Keratinocyte (primary cell): ENCODE data around the gene KEL. TPM values are rescaled to one million over a fixed set of nuclear protein-coding genes. Genes with fewer than 3 reads are reported as not detected.

Experiments
- DNase-seq: peaks from one replicate; pipeline ENCODE4 v3.0.0-alpha.2; 2011; ENCODE audit warnings: low read depth, missing footprints, low spot score
- FAIRE-seq: peaks from 2 replicates; lab custom pipeline; 2011; peaks lifted over from hg19 to GRCh38; lab: Jason Lieb, UNC
- H2AFZ ChIP-seq: 2 replicates; pipeline ENCODE4 v1.6.0; 2012; ENCODE audit warnings: low read length, control low read depth, inconsistent platforms; ENCODE audit not compliant: control insufficient read depth
- H3K27ac ChIP-seq: 2 replicates; pipeline ENCODE4 v1.5.1; 2011; ENCODE audit warnings: low read length; ENCODE audit not compliant: control insufficient read depth, insufficient read depth
- H3K27me3 ChIP-seq: 3 replicates; pipeline ENCODE4 v1.6.0; 2011; ENCODE audit warnings: low read length; ENCODE audit not compliant: control insufficient read depth, insufficient read depth; ENCODE audit errors: extremely low read depth
- H3K36me3 ChIP-seq, 2 experiments: 2 replicates in 1 of 2; 3 replicates in 1 of 2; pipeline ENCODE4 v1.5.1; 2011; ENCODE audit warnings: low read length in 2 of 2, mild to moderate bottlenecking in 1 of 2; ENCODE audit not compliant: control insufficient read depth in 2 of 2, insufficient read depth in 2 of 2; ENCODE audit errors: extremely low read depth in 1 of 2
- H3K4me1 ChIP-seq: 3 replicates; pipeline ENCODE4 v1.5.1; 2011; ENCODE audit warnings: low read length; ENCODE audit not compliant: control insufficient read depth, insufficient read depth; ENCODE audit errors: extremely low read depth
- H3K4me2 ChIP-seq: 3 replicates; pipeline ENCODE4 v1.6.0; 2011; ENCODE audit warnings: low read depth, low read length; ENCODE audit not compliant: control insufficient read depth, insufficient read depth; ENCODE audit errors: extremely low read depth
- H3K4me3 ChIP-seq, 3 experiments: fragments of 200-600 bp in 1 of 3; sonication (generic) in 1 of 3; 2 replicates in 2 of 3; 3 replicates in 1 of 3; pipeline ENCODE4 v1.5.1; 2011 to 2016; ENCODE audit warnings: low read length in 3 of 3, mild to moderate bottlenecking in 3 of 3, control low read depth in 2 of 3, inconsistent platforms in 1 of 3, low read depth in 1 of 3, mixed read lengths in 1 of 3, mixed run types in 1 of 3, moderate library complexity in 1 of 3; ENCODE audit not compliant: control insufficient read depth in 2 of 3, insufficient read depth in 2 of 3; ENCODE audit errors: extremely low read depth in 1 of 3
- H3K79me2 ChIP-seq: 2 replicates; pipeline ENCODE4 v1.6.0; 2012; ENCODE audit warnings: low read length; ENCODE audit not compliant: control insufficient read depth, insufficient read depth
- H3K9ac ChIP-seq: 3 replicates; pipeline ENCODE4 v1.6.0; 2011; ENCODE audit warnings: low read length; ENCODE audit not compliant: control insufficient read depth, insufficient read depth; ENCODE audit errors: extremely low read depth
- H3K9me1 ChIP-seq: 3 replicates; pipeline ENCODE4 v1.6.0; 2011; ENCODE audit warnings: low read length; ENCODE audit not compliant: control insufficient read depth, insufficient read depth; ENCODE audit errors: extremely low read depth
- H3K9me3 ChIP-seq: 2 replicates; pipeline ENCODE4 v1.5.1; 2012; ENCODE audit warnings: low read depth, low read length; ENCODE audit not compliant: control insufficient read depth
- H4K20me1 ChIP-seq: 3 replicates; pipeline ENCODE4 v1.6.0; 2011; ENCODE audit warnings: low read length; ENCODE audit not compliant: control insufficient read depth, insufficient read depth; ENCODE audit errors: extremely low read depth
- CTCF ChIP-seq, 3 experiments: IDR thresholded peaks in 1 of 3; conservative IDR thresholded peaks in 1 of 3; optimal IDR thresholded peaks in 1 of 3; 2 replicates in 2 of 3; 3 replicates in 1 of 3; pipeline versions ENCODE3 to v1.5.1; 2011; ENCODE audit warnings: low read length in 3 of 3, mild to moderate bottlenecking in 3 of 3, moderate library complexity in 2 of 3, control low read depth in 1 of 3, inconsistent platforms in 1 of 3; ENCODE audit not compliant: insufficient read depth in 2 of 3; ENCODE audit errors: extremely low read depth in 1 of 3
- EZH2 ChIP-seq: IDR thresholded peaks from one replicate; pipeline ENCODE4 v1.6.1; 2012; ENCODE audit warnings: inconsistent platforms, mild to moderate bottlenecking, low read length, moderate library complexity
- dilution Hi-C: fragments of 300-500 bp; cut with MboI; formaldehyde crosslinking; loops from one replicate; pipeline ENCODE4 v1.7.0; 2020; ENCODE audit warnings: low sequenced_read_pairs; ENCODE audit not compliant: extremely low pct_ligation_motif_present
- polyA plus RNA-seq, 5 experiments: library from polyadenylated mRNA; depleted of rRNA in 3 of 5; stranded (reverse) in 3 of 5; stranded (forward) in 1 of 5; unstranded in 1 of 5; fragments of >200 nt; gene quantifications; 1 replicate in 1 of 5; 2 replicates in 3 of 5; 3 replicates in 1 of 5; pipeline versions ENCODE4 v1.2.1 to v1.2.3, GENCODE V29; 2011 to 2012; ENCODE audit warnings: missing spikeins in 2 of 5, low read depth in 1 of 5, low replicate concordance in 1 of 5

Gene KEL
- polyA plus RNA-seq, 1 donor (not counting 4 experiments of a cell fraction or from before 2014, with no cell fraction given), result 0.09 TPM

- Histone ChIP-seq H3K27me3 (no peaks in the 10 kb centered on the region), H3K9me1 (no peaks in the 10 kb centered on the region), H3K4me1 (no peaks in the 10 kb centered on the region), H3K4me2 (no peak overlapping the region), H3K9me3 (no peaks in the 10 kb centered on the region), H3K9ac (no peak overlapping the region), H3K4me3 (no peak overlapping the region), H3K79me2 (no peaks in the 10 kb centered on the region), H2AFZ (no peak overlapping the region), H4K20me1 (no peaks in the 10 kb centered on the region), H3K27ac (no peak overlapping the region), H3K36me3 (no peaks in the 10 kb centered on the region)
- TF ChIP-seq EZH2 (no peak), CTCF (optimal IDR thresholded peaks at IDR 0.05 in 1 of 3, IDR thresholded peaks at IDR 0.05 in 1 of 3, conservative IDR thresholded peaks at IDR 0.05 in 1 of 3; ENCODE audit: extremely low read depth in 1 of 3, insufficient read depth in 2 of 3, low read length in 3 of 3) (no peak)
- no peak for DNase-seq
- dilution Hi-C loops, result no loop called here
- FAIRE-seq, result no peak
These were observed 6.1 kb upstream of the KEL start for GRCh38 chr7:142968229-142968628.

- Histone ChIP-seq H3K9ac (no peak overlapping the region), H3K4me3 (no peak overlapping the region), H3K27ac (no peak overlapping the region), H3K79me2 (no peaks in the 10 kb centered on the region), H3K9me3 (no peaks in the 10 kb centered on the region), H3K27me3 (no peaks in the 10 kb centered on the region), H3K9me1 (no peaks in the 10 kb centered on the region), H3K36me3 (no peaks in the 10 kb centered on the region), H2AFZ (no peak overlapping the region), H3K4me1 (no peaks in the 10 kb centered on the region), H4K20me1 (no peaks in the 10 kb centered on the region), H3K4me2 (no peak overlapping the region)
- FAIRE-seq, result no peak
- no peak for DNase-seq
- dilution Hi-C loops, result no loop called here
- no peak for TF ChIP-seq EZH2
- TF ChIP-seq CTCF (optimal IDR thresholded peaks at IDR 0.05 in 1 of 3, IDR thresholded peaks at IDR 0.05 in 1 of 3, conservative IDR thresholded peaks at IDR 0.05 in 1 of 3; ENCODE audit: extremely low read depth in 1 of 3, insufficient read depth in 2 of 3, low read length in 3 of 3), result no peak
These were observed 2.5 kb upstream of the KEL start for GRCh38 chr7:142964502-142965246.
